ENCODE data around the gene ATIC.

Gene ATIC

DNA sequence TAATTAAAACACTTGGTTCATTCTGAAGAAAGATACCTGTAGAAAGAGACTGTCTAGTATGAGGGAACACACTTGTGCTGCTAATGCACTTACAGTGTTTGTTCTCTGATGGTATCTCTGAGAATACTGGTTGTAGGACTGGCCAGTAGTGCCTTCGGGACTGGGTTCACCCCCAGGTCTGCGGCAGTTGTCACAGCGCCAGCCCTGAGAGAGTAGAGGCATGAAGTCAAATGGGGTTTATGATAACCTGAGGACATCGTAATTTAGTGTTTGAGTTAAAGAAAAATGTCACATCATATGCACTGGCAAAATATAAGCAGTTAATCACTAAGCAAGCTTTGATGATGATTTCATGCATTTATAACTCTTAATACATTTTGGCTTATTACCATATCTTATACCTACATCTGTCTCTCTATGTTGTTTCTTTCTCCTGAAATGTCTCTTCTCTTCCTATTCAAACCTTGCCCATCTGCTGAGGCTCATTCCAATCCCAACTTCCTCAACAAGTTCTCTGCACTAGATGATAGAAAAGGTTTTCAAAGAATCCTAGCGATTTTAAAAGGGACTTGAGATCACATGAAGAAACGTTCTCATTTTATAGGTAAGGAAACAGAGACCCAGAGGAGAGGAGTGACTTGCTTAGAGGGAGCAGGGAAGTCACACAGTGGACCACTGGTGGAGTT, 50.2 kb downstream of the ATIC start:
- DNase-seq: no peak

GRCh38 chr2:215362562-215362904, 50.7 kb downstream of the ATIC start:
- DNase-seq: no peak

- DNase-seq: no peak
Measured at GRCh38 chr2:215363039-215363438, 51.2 kb downstream of the ATIC start.

- no peak for DNase-seq
Measured at GRCh38 chr2:215363461-215364156, 51.8 kb downstream of the ATIC start.

GRCh38 chr2:215364157-215365155, 52.6 kb downstream of the ATIC start:
- no peak for DNase-seq

DNA sequence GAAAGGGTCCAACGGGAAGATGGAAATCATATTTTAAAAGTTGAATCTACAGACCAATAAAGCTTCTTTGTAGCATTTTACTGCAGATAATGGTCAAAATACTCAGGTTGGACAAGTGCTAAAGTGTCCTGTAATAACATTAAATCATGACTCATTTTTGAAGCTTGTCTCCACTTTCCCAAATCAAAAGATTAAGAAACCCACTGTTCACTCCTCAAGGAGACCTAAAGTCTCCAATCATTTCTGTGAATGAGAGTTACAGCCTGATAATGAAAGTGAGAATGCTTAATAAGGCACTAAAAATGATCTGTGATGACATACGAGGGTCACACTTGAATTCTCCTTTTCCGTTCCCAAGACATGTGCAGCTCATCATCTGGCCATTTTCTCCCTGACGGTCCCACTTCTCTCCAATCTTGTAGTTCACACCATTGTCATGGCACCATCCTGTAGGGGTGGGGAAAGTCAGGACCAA, 53.4 kb downstream of the ATIC start:
- DNase-seq: no peak

DNA sequence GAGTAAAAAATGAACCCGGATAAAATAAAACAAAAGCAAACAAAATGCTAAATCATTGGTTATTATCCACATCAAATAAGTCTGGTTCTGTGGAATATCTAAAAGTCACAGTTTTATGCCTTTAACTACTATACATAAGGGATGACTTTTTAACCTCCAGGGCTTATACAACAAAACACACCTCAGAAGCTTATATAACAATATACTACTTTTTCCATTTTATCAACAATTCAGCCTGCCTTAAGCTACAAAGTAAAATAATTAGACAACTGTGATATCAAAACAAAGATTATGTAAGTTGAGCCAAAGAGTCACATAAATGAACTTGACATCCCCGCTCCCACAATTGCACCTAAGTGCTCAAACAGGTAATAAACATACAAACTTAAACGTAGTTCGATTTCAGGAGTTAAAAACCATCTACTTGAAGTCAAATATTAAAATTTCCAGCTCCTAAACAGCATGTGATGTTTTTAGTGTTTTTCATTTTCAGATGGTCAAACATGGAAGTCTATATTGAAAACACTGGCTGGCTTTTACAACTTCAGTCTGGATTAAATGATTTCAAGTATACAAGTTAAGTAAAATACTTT, 54.7 kb downstream of the ATIC start:
- DNase-seq: no peak

GRCh38 chr2:215367662-215368492, 56.0 kb downstream of the ATIC start:
- no peak for DNase-seq

GRCh38 chr2:215368493-215368809, 56.6 kb downstream of the ATIC start:
- DNase-seq: no peak

GRCh38 chr2:215369181-215369760, 57.4 kb downstream of the ATIC start:
- no peak for DNase-seq

- DNase-seq: no peak
Measured at GRCh38 chr2:215370112-215370965, 58.5 kb downstream of the ATIC start.

DNA sequence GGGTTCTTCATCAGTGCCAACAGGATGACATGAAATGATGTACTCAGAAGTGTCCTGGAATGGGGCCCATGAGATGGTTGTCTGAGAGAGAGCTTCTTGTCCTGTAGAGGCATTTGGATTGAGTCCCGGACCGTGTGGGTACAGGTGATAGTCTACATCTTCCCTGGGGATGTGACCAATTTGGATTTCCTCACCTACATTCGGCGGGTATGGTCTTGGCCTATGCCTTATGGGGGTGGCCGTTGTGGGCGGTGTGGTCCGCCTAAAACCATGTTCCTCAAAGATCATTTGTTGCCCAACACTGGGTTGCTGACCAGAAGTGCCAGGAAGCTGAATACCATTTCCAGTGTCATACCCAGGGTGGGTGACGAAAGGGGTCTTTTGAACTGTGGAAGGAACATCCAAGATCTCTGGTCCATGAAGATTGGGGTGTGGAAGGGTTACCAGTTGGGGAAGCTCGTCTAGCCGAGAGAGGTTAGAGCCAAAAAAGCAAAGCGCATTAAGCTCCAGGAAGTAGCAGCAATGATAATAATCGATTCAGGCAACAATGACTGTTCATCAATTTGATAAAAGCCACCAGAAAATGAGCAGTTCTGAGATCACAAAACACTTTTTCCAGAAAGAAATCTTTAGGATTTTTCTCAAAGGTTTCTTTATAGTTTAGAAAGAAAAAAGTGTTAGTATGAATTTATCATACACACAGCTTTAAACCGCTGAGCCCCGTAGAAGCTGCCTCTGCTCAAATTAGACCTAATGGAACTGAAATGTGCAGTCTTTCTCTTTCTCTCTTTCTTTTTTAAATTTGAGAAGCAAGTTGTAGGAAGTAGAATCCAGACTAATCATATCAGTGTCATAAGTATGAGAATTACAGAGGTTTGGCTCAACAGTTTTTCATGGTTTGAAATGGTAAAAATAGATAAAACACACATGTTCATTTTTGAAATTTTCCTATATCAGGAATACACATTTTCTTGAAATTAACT, 60.3 kb downstream of the ATIC start:
- DNase-seq: no peak

- no peak for DNase-seq
Measured at GRCh38 chr2:215372968-215373649, 61.2 kb downstream of the ATIC start.

- DNase-seq: no peak
Measured at GRCh38 chr2:215374002-215374401, 62.1 kb downstream of the ATIC start.

DNA sequence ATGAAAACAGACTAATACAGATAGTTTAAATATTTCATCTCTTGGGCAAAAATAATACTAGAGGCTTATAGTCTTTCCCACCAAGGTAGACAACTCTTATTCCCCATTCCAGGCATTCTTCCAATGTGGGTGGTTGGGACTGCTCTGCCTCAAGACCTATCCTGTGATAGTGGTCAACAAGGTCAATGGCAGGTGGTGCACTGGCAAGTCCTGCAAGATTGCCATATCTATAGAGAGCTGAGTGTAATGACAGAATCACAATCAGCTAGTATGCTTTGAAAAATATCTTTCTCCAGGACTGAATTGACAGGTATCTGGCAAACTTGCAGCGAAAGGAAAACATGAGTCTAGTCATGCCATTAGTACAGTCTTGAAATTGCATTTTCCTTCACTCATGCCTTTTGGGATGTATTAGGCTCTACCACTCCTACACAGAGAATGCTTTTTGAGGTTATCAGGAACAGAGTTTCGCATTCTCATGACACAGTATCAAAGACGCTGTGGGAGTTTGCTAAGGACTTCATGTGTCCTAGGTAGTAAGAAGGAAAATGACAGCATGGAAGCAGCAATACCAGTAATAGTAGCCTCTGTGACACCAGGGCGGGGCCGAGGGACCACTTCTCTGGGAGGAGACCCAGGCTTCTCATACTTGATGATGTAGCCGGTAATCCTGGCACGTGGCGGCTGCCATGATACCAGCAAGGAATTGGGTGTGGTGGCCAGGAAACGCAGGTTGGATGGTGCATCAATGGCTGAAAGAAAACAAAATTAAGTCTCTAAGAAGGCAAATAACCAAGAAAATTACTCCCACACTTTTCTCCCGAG, 63.0 kb downstream of the ATIC start:
- no peak for DNase-seq

- DNase-seq: no peak
Measured at GRCh38 chr2:215375467-215375830, 63.6 kb downstream of the ATIC start.

DNA sequence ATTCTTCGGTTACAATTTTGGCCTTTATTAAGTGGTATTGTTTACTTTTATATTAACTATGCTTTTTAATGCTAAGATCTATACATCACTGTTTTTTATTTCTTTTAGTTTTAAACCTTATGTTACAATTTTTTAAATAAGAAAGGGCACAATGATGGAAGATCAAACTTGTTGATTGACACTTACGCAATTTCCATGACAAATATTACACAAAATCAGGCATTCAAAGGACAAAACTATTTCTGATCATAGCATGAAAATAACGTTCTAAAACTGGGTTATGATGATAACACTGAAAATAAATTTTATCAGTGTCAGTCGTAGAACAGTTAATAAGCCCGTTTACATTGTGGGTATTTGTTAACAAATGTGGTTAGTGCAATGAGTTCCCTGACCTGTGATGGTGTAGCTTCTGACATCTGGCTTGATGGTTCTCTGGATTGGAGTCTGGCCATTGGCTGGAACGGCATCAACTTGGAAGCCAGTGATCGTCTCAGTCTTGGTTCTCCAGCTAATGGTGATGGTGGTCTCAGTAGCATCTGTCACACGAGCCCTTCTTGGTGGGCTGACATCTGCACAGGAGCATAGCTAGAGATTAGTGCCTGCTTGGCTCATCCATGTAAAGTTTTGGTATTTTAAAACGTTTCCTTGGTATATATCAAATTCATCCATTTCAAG, 64.4 kb downstream of the ATIC start:
- no peak for DNase-seq

GRCh38 chr2:215377283-215377682, 65.4 kb downstream of the ATIC start:
- DNase-seq: no peak

Measured in inflammatory macrophage treated with lipopolysaccharide for 4 hours (primary cell).